Liver (tissue), 3 donors: ENCODE data around the gene SYCN.

Source experiments
- CTCF ChIP-seq: fragments of 150-350 bp; IDR thresholded peaks from 2 replicates; pipeline ENCODE4 v1.5.1; 2017; ENCODE audit warnings: improper control_type of control experiment, low read depth, low read length; ENCODE audit not compliant: missing input control
- EGR1 ChIP-seq, 2 donors: IDR thresholded peaks; 2 replicates each; pipeline ENCODE4 v1.6.1; 2016 to 2018; ENCODE audit warnings: antibody characterized with exemption in 2 of 2, low read depth in 2 of 2
- REST ChIP-seq: IDR thresholded peaks from 2 replicates; pipeline ENCODE4 v1.6.1; 2016; ENCODE audit warnings: antibody characterized with exemption, mild to moderate bottlenecking
- RXRA ChIP-seq, 2 donors: IDR thresholded peaks; 2 replicates each; pipeline ENCODE4 v1.6.1; 2017 to 2018; ENCODE audit warnings: antibody characterized with exemption in 2 of 2, mild to moderate bottlenecking in 1 of 2
- ZBTB33 ChIP-seq: IDR thresholded peaks from 2 replicates; pipeline ENCODE4 v1.6.1; 2016; ENCODE audit warnings: antibody characterized with exemption
- donor health status: healthy.
- donor health status: healthy.

- TF ChIP-seq REST (no peak), RXRA (IDR thresholded peaks at IDR 0.05) (no peak), CTCF (no peak), EGR1 (IDR thresholded peaks at IDR 0.05; ENCODE audit: low read depth in 2 of 2) (no peak), ZBTB33 (no peak)
These were observed 1.3 kb upstream of the SYCN start for GRCh38 chr19:39205449-39205764.
